ENCODE data around the gene DYNC2I2.

DNA sequence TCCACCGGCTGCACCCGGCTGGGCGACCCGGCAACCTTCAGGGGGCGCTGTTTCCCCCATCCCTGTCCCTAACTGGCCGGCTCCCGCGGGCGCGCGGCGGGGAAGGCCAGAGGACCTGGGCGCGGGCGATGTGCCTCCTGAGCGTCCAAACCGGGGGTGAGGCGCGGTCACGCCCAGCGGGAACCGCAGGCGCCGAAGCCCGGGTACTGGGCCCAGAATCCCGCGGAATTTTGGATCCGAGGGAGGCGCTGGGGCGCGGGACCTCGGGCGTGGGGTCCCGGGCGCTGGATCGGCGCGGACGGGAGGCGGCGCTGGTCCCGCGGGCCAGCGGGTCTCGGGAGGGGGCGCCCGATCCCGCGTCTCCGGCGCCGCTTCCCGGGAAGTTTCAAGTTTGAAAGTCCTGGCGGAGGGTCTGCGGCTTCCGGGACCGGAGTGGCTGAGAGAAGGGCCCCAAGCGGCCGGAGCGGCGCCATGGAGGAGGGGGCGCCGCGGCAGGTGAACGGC, 45.9 kb upstream of the DYNC2I2 start, which contains the start of gene PKN3:
- TF ChIP-seq EZH2 (IDR thresholded peaks at IDR 0.05; ENCODE audit: insufficient read depth, poor library complexity, severe bottlenecking) (no peak), EZH2phosphoT487 (IDR thresholded peaks at IDR 0.05; ENCODE audit: insufficient read depth, low read depth) (no peak)
